ENCODE measurements around the gene AGT.

AGT gene

GRCh38 chr1:230710543-230710904, 3.4 kb downstream of the AGT start:
- no peak overlapping the region for H3K9ac ChIP-seq (ENCODE audit: low read length)
- no peak overlapping the region for H3K27ac ChIP-seq (ENCODE audit: low read depth, low read length, poor library complexity, severe bottlenecking)
- H3K9me3 ChIP-seq (ENCODE audit: low read length), result no peaks in the 10 kb centered on the region
- no peaks in the 10 kb centered on the region for H4K20me1 ChIP-seq (ENCODE audit: insufficient read depth, low read length)
- H3K27me3 ChIP-seq (ENCODE audit: insufficient read depth, low read length), result no peaks in the 10 kb centered on the region; the same call in 1 of the 2 replicates
- H3K4me2 ChIP-seq (ENCODE audit: low read length), result no peak overlapping the region
- H3K4me1 ChIP-seq (ENCODE audit: insufficient read depth, low read length, severe bottlenecking), result no peaks in the 10 kb centered on the region
- TF ChIP-seq EZH2 (IDR thresholded peaks at IDR 0.05; ENCODE audit: borderline replicate concordance, low read length), result no peak
- H3K4me3 ChIP-seq (ENCODE audit: low read depth, low read length, poor library complexity, severe bottlenecking), result no peak overlapping the region
- no peaks in the 10 kb centered on the region for H3K36me3 ChIP-seq (ENCODE audit: insufficient read depth, low read length)
- no peaks in the 10 kb centered on the region for H3K9me2 ChIP-seq (ENCODE audit: low read depth, low read length)
- H3F3A ChIP-seq (ENCODE audit: insufficient read depth, low read length), result no peaks in the 10 kb centered on the region
- no peak overlapping the region for H2AFZ ChIP-seq (ENCODE audit: low read length)
- H3K79me2 ChIP-seq (ENCODE audit: insufficient read depth, low read length), result no peaks in the 10 kb centered on the region

GRCh38 chr1:230709619-230710542, 4.0 kb downstream of the AGT start:
- H3K4me1 ChIP-seq (ENCODE audit: insufficient read depth, low read length, severe bottlenecking), result no peaks in the 10 kb centered on the region
- H3F3A ChIP-seq (ENCODE audit: insufficient read depth, low read length), result no peaks in the 10 kb centered on the region
- no peak overlapping the region for H3K9ac ChIP-seq (ENCODE audit: low read length)
- H3K27ac ChIP-seq (ENCODE audit: low read depth, low read length, poor library complexity, severe bottlenecking), result no peak overlapping the region
- H3K4me2 ChIP-seq (ENCODE audit: low read length), result no peak overlapping the region
- no peak overlapping the region for H2AFZ ChIP-seq (ENCODE audit: low read length)
- no peaks in the 10 kb centered on the region for H3K9me3 ChIP-seq (ENCODE audit: low read length)
- H4K20me1 ChIP-seq (ENCODE audit: insufficient read depth, low read length), result no peaks in the 10 kb centered on the region
- TF ChIP-seq CTCF (IDR thresholded peaks at IDR 0.05; ENCODE audit: low read length) (no peak), EZH2 (IDR thresholded peaks at IDR 0.05; ENCODE audit: borderline replicate concordance, low read length) (no peak)
- no peaks in the 10 kb centered on the region for H3K9me2 ChIP-seq (ENCODE audit: low read depth, low read length)
- no peaks in the 10 kb centered on the region; the same call in 1 of the 2 replicates for H3K27me3 ChIP-seq (ENCODE audit: insufficient read depth, low read length)
- no peak overlapping the region for H3K4me3 ChIP-seq (ENCODE audit: low read depth, low read length, poor library complexity, severe bottlenecking)
- H3K36me3 ChIP-seq (ENCODE audit: insufficient read depth, low read length), result no peaks in the 10 kb centered on the region
- H3K79me2 ChIP-seq (ENCODE audit: insufficient read depth, low read length), result no peaks in the 10 kb centered on the region

GRCh38 chr1:230708631-230709580, 5.0 kb downstream of the AGT start:
- no peak overlapping the region for H3K9ac ChIP-seq (ENCODE audit: low read length)
- no peak overlapping the region for H3K27ac ChIP-seq (ENCODE audit: low read depth, low read length, poor library complexity, severe bottlenecking)
- no peaks in the 10 kb centered on the region for H3K79me2 ChIP-seq (ENCODE audit: insufficient read depth, low read length)
- no peaks in the 10 kb centered on the region for H3F3A ChIP-seq (ENCODE audit: insufficient read depth, low read length)
- no peaks in the 10 kb centered on the region for H4K20me1 ChIP-seq (ENCODE audit: insufficient read depth, low read length)
- no peaks in the 10 kb centered on the region; the same call in 1 of the 2 replicates for H3K27me3 ChIP-seq (ENCODE audit: insufficient read depth, low read length)
- no peaks in the 10 kb centered on the region for H3K9me3 ChIP-seq (ENCODE audit: low read length)
- TF ChIP-seq CTCF (IDR thresholded peaks at IDR 0.05; ENCODE audit: low read length) (no peak), EZH2 (IDR thresholded peaks at IDR 0.05; ENCODE audit: borderline replicate concordance, low read length) (no peak)
- H3K9me2 ChIP-seq (ENCODE audit: low read depth, low read length), result no peaks in the 10 kb centered on the region
- H3K4me2 ChIP-seq (ENCODE audit: low read length), result no peak overlapping the region
- H3K36me3 ChIP-seq (ENCODE audit: insufficient read depth, low read length), result no peaks in the 10 kb centered on the region
- no peak overlapping the region for H3K4me3 ChIP-seq (ENCODE audit: low read depth, low read length, poor library complexity, severe bottlenecking)
- no peak overlapping the region for H2AFZ ChIP-seq (ENCODE audit: low read length)
- H3K4me1 ChIP-seq (ENCODE audit: insufficient read depth, low read length, severe bottlenecking), result no peaks in the 10 kb centered on the region
